Neuron (in vitro differentiated cells): ENCODE measurements around the gene KPNA3.
A peak's percentile ranks its signal among the peaks of the same experiment; 100 is the strongest.

ENCODE experiments used
- H2AFZ ChIP-seq: one replicate; pipeline ENCODE4 v1.6.1; 2013; ENCODE audit warnings: low read depth, mild to moderate bottlenecking, inconsistent platforms, low read length, moderate library complexity
- H3K27me3 ChIP-seq: one replicate; pipeline ENCODE4 v1.6.1; 2013; ENCODE audit warnings: low read length; ENCODE audit not compliant: insufficient read depth
- H3K36me3 ChIP-seq: one replicate; pipeline ENCODE4 v1.6.1; 2013; ENCODE audit warnings: low read length; ENCODE audit not compliant: insufficient read depth
- H3K4me1 ChIP-seq: one replicate; pipeline ENCODE4 v1.6.1; 2013; ENCODE audit warnings: low read length; ENCODE audit not compliant: insufficient read depth
- H3K4me3 ChIP-seq: 2 replicates; pipeline ENCODE4 v1.5.1; 2013; ENCODE audit warnings: mild to moderate bottlenecking, low read length, moderate library complexity
- H3K9me3 ChIP-seq: one replicate; pipeline ENCODE4 v1.6.1; 2013; ENCODE audit warnings: low read length

KPNA3 gene, protein sequence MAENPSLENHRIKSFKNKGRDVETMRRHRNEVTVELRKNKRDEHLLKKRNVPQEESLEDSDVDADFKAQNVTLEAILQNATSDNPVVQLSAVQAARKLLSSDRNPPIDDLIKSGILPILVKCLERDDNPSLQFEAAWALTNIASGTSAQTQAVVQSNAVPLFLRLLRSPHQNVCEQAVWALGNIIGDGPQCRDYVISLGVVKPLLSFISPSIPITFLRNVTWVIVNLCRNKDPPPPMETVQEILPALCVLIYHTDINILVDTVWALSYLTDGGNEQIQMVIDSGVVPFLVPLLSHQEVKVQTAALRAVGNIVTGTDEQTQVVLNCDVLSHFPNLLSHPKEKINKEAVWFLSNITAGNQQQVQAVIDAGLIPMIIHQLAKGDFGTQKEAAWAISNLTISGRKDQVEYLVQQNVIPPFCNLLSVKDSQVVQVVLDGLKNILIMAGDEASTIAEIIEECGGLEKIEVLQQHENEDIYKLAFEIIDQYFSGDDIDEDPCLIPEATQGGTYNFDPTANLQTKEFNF

GRCh38 chr13:49792550-49793324, at the start of gene KPNA3:
Gene KPNA3, minus strand, starts transcription at chr13:49792682. Its CDS starts 176 bp downstream, at chr13:49792506.
- peaks cover 14% of the 10 kb centered on the region for H3K4me1 ChIP-seq
- no peaks in the 10 kb centered on the region for H3K27me3 ChIP-seq
- no peaks in the 10 kb centered on the region for H3K9me3 ChIP-seq
- H3K36me3 ChIP-seq, result no peaks in the 10 kb centered on the region
- H2AFZ ChIP-seq, result peak within 1 kb of the TSS; percentile 88
- H3K4me3 ChIP-seq, result peak within 1 kb of the TSS; percentile 74

DNA sequence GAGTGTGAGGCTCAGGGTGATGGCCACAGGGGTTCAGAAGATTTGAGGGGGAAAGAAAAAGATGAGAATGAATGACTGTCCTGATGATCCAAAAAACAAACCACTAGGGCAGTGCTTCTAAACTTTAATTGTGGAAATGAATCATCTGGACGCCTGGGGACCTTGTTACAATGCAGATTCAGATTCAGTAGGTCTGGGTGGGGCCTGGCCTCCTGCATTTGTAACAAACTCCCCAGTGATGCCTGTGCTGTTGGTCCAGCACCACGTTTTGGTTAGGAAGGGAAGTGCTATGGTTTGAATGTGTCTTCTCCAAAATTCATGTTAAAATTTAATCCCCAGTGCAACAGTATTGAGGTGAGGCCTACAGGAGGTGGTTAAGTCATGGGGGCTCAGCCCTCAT, 49.5 kb upstream of the KPNA3 start:
- no peaks in the 10 kb centered on the region for H3K9me3 ChIP-seq
- no peaks in the 10 kb centered on the region for H3K27me3 ChIP-seq
- peaks cover 3% of the 10 kb centered on the region for H3K4me1 ChIP-seq
- H2AFZ ChIP-seq, result no peak overlapping the region
- H3K36me3 ChIP-seq, result no peaks in the 10 kb centered on the region
- no peak overlapping the region for H3K4me3 ChIP-seq

GRCh38 chr13:49840675-49841074, 48.2 kb upstream of the KPNA3 start:
- no peak overlapping the region for H3K4me3 ChIP-seq
- H2AFZ ChIP-seq, result no peak overlapping the region
- no peaks in the 10 kb centered on the region for H3K9me3 ChIP-seq
- no peaks in the 10 kb centered on the region for H3K27me3 ChIP-seq
- peaks cover 11% of the 10 kb centered on the region for H3K4me1 ChIP-seq
- no peaks in the 10 kb centered on the region for H3K36me3 ChIP-seq

- H2AFZ ChIP-seq, result no peak overlapping the region
- no peaks in the 10 kb centered on the region for H3K27me3 ChIP-seq
- H3K4me1 ChIP-seq, result peaks cover 11% of the 10 kb centered on the region
- no peak overlapping the region for H3K4me3 ChIP-seq
- no peaks in the 10 kb centered on the region for H3K9me3 ChIP-seq
- no peaks in the 10 kb centered on the region for H3K36me3 ChIP-seq
These were observed 47.8 kb upstream of the KPNA3 start for GRCh38 chr13:49840266-49840665.

GRCh38 chr13:49838989-49839388, 46.5 kb upstream of the KPNA3 start:
- Histone ChIP-seq H3K4me1 (peaks cover 11% of the 10 kb centered on the region), H3K9me3 (no peaks in the 10 kb centered on the region), H3K27me3 (no peaks in the 10 kb centered on the region), H3K36me3 (no peaks in the 10 kb centered on the region), H2AFZ (no peak overlapping the region), H3K4me3 (no peak overlapping the region)

DNA sequence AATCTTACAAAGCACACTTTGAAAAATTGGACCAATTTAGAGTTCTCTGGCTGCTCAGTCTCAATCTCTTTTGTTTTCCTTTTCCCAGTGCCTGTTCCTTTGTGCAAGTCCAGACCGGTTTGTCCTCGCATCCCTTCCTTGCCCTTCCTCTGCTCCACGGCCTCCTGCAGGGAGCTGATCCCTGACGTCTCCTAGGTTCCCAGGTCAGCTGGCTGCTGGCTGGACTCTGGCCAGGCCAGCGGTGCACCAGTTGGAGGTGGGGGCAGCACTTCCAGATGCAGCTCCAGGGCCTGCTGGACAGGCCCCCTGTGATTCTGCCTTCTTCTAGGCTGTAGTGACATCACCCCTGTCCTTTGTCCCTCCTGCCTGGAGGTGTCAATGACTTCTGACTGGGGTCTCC, 44.0 kb upstream of the KPNA3 start:
- Histone ChIP-seq H3K4me1 (peaks cover 11% of the 10 kb centered on the region), H3K36me3 (no peaks in the 10 kb centered on the region), H3K4me3 (no peak overlapping the region), H2AFZ (peak overlapping the region; percentile 38), H3K9me3 (no peaks in the 10 kb centered on the region), H3K27me3 (no peaks in the 10 kb centered on the region)

GRCh38 chr13:49833402-49833801, 40.9 kb upstream of the KPNA3 start:
- Histone ChIP-seq H3K4me1 (peaks cover 11% of the 10 kb centered on the region), H3K4me3 (no peak overlapping the region), H2AFZ (no peak overlapping the region)

DNA sequence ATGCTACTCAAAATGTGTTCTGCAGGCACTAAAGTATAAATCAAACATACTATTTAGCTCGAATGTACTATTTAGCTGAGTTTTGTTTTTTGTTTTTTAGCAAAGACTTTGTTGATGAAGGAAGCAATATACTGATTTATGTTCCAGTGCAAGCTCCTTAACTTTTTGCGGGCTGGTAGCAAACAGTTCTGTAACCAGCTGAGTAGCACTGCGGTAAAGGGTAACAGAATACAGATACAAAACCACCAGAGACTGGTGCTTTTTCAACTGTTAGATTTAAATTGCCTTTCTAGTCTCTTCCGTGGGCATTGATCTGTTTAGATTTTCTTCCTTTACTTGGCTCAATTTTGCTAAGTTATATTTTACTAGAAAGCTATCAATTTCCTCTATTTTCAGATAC, 39.0 kb upstream of the KPNA3 start:
- no peak overlapping the region for H2AFZ ChIP-seq
- H3K27me3 ChIP-seq, result no peaks in the 10 kb centered on the region
- H3K4me3 ChIP-seq, result no peak overlapping the region
- H3K9me3 ChIP-seq, result peaks cover 5% of the 10 kb centered on the region
- H3K4me1 ChIP-seq, result peaks cover 4% of the 10 kb centered on the region
- H3K36me3 ChIP-seq, result no peaks in the 10 kb centered on the region

More at GRCh38 chr13:49833402-49833801, 40.9 kb upstream of the KPNA3 start:
- Histone ChIP-seq H3K36me3 (no peaks in the 10 kb centered on the region), H3K9me3 (peaks cover 5% of the 10 kb centered on the region), H3K27me3 (no peaks in the 10 kb centered on the region)

DNA sequence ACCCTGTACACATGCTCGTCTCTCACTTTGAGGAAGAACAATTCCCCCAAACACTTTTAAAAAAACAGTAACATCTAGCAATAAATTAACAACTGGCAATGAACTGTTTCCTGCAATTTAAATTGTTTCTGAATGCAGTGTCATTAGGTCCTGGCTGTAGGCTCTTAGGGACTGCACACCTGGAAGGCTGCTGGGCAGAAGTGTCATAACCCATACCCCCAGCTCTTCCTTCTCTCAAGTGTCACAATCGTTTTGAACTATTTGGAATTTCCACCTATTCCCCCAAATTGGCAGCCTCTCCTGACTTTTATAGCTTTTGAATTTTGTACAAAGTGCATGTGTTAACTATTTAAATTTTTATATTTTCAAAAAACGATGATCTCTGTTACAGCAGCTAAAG, 38.2 kb upstream of the KPNA3 start:
- no peak overlapping the region for H3K4me3 ChIP-seq
- H2AFZ ChIP-seq, result no peak overlapping the region
- no peaks in the 10 kb centered on the region for H3K36me3 ChIP-seq
- peaks cover 5% of the 10 kb centered on the region for H3K9me3 ChIP-seq
- no peaks in the 10 kb centered on the region for H3K4me1 ChIP-seq
- no peaks in the 10 kb centered on the region for H3K27me3 ChIP-seq

DNA sequence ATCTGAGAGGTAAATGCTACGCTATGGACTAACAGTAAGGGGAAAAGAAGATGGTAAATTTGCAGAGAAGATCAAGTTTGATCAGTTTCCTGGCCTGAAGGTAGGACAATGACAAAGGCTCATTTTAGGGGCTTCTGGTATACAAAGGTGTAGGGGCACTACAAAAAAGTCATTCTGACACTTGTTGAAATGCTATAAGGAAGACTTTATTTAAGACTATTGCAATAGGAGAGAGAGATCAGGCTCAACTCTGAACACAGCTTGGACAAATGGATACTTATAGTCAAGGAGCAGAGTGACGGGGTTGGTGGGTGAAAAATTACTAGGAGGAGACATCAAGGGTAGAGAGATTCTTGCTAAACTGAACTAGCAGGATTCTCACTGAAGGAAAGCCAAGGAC, 37.2 kb upstream of the KPNA3 start:
- Histone ChIP-seq H3K27me3 (no peaks in the 10 kb centered on the region), H3K4me1 (no peaks in the 10 kb centered on the region), H3K9me3 (peaks cover 5% of the 10 kb centered on the region), H3K36me3 (no peaks in the 10 kb centered on the region), H2AFZ (no peak overlapping the region), H3K4me3 (no peak overlapping the region)

DNA sequence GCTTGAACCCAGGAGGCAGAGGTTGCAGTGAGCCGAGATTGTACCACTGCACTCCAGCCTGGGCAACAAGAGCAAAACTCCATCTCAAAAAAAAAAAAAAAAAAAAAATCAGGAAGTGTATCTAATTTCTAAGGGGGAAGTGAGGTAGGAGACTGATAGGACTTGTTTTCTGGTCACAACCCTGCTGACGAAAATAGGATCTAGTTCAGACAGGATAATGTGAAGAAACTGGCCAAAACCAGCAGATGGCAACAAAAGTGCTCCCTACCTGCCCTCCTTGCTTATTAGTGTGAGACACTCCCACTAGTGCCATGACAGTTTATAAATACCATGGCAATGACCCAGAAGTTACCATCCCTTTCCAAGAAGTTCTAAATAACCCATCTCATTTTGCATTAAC, 36.0 kb upstream of the KPNA3 start:
- Histone ChIP-seq H3K36me3 (no peaks in the 10 kb centered on the region), H3K9me3 (peaks cover 5% of the 10 kb centered on the region), H3K4me1 (no peaks in the 10 kb centered on the region), H3K27me3 (no peaks in the 10 kb centered on the region), H3K4me3 (no peak overlapping the region), H2AFZ (no peak overlapping the region)

GRCh38 chr13:49827891-49828290, 35.4 kb upstream of the KPNA3 start:
- Histone ChIP-seq H2AFZ (no peak overlapping the region), H3K36me3 (no peaks in the 10 kb centered on the region), H3K9me3 (peaks cover 5% of the 10 kb centered on the region), H3K4me3 (no peak overlapping the region), H3K27me3 (no peaks in the 10 kb centered on the region), H3K4me1 (no peaks in the 10 kb centered on the region)

- no peaks in the 10 kb centered on the region for H3K4me1 ChIP-seq
- no peak overlapping the region for H3K4me3 ChIP-seq
- no peaks in the 10 kb centered on the region for H3K27me3 ChIP-seq
- H2AFZ ChIP-seq, result no peak overlapping the region
- no peaks in the 10 kb centered on the region for H3K36me3 ChIP-seq
- H3K9me3 ChIP-seq, result peaks cover 5% of the 10 kb centered on the region
These were observed 34.9 kb upstream of the KPNA3 start for GRCh38 chr13:49827336-49827735.
